Caco-2 (cell line): ENCODE data around the gene SCFD2. TPM values are rescaled to one million over a fixed set of nuclear protein-coding genes. Genes with fewer than 3 reads are reported as not detected.

ENCODE experiments used
- BruUV-seq: library from RNA; stranded (reverse); fragments of 400-500 nt; replicated peaks from 2 replicates; lab custom pipeline; 2021; lab: Mats Ljungman, UMichigan
- CTCF ChIA-PET: fragments of 300-600 bp; sonication (Branson Sonifier 250); formaldehyde crosslinking; loops from one replicate; lab custom pipeline; 2022; ENCODE audit warnings: antibody characterized with exemption; lab: Charles Lee
- POLR2A ChIA-PET: fragments of 300-600 bp; sonication (Branson Sonifier 250); formaldehyde crosslinking; loops from one replicate; lab custom pipeline; 2022; ENCODE audit warnings: antibody characterized with exemption; lab: Charles Lee
- DNase-seq, 2 experiments: peaks; one replicate each; pipeline versions ENCODE4 v3.0.0 to v3.0.0-alpha.2; 2020 to 2022
- H3K27me3 ChIP-seq: replicated peaks from 2 replicates; pipeline ENCODE4 v1.6.0; 2011; ENCODE audit warnings: low read length; ENCODE audit not compliant: control insufficient read depth, insufficient read depth
- H3K36me3 ChIP-seq: 2 replicates; pipeline ENCODE4 v1.5.1; 2011; ENCODE audit warnings: low read length; ENCODE audit not compliant: control insufficient read depth, insufficient read depth
- H3K4me1 ChIP-seq: fragments of 250-450 bp; sonication (Bioruptor Pico); 2 replicates; pipeline ENCODE4 v1.5.1; 2020; ENCODE audit warnings: mild to moderate bottlenecking
- H3K4me3 ChIP-seq: 2 replicates; pipeline ENCODE4 v1.5.1; 2011; ENCODE audit warnings: low read depth, mild to moderate bottlenecking, control low read depth, low read length
- H3K9me3 ChIP-seq: fragments of 250-450 bp; sonication (Bioruptor Pico); 2 replicates; pipeline ENCODE4 v1.5.1; 2020; ENCODE audit warnings: mild to moderate bottlenecking, moderate library complexity
- H3K27ac Mint-ChIP-seq: one replicate; pipeline ENCODE4 v1.8.0; 2022; ENCODE audit warnings: mixed read lengths; ENCODE audit not compliant: unreplicated experiment
- H3K27me3 Mint-ChIP-seq: one replicate; pipeline ENCODE4 v1.8.0; 2022; ENCODE audit warnings: mixed read lengths; ENCODE audit not compliant: insufficient read depth, unreplicated experiment
- H3K36me3 Mint-ChIP-seq: one replicate; pipeline ENCODE4 v1.8.0; 2022; ENCODE audit warnings: mild to moderate bottlenecking, mixed read lengths; ENCODE audit not compliant: insufficient read depth, unreplicated experiment
- H3K4me1 Mint-ChIP-seq: one replicate; pipeline ENCODE4 v1.8.0; 2022; ENCODE audit warnings: low read depth, mixed read lengths; ENCODE audit not compliant: unreplicated experiment
- H3K4me3 Mint-ChIP-seq: one replicate; pipeline ENCODE4 v1.8.0; 2022; ENCODE audit warnings: mild to moderate bottlenecking, moderate library complexity, mixed read lengths; ENCODE audit not compliant: unreplicated experiment
- H3K9me3 Mint-ChIP-seq: one replicate; pipeline ENCODE4 v1.8.0; 2022; ENCODE audit warnings: mixed read lengths; ENCODE audit not compliant: unreplicated experiment
- CTCF ChIP-seq, 2 experiments: fragments of 200-600 bp in 1 of 2; IDR thresholded peaks; 1 replicate in 1 of 2; 2 replicates in 1 of 2; pipeline versions ENCODE4 v1.5.1 to v1.8.0; 2011 to 2022; ENCODE audit warnings: antibody characterized with exemption in 1 of 2, control low read depth in 1 of 2, inconsistent platforms in 1 of 2, low read depth in 1 of 2, low read length in 1 of 2, mild to moderate bottlenecking in 1 of 2, moderate library complexity in 1 of 2; ENCODE audit not compliant: insufficient read depth in 1 of 2, severe bottlenecking in 1 of 2, unreplicated experiment in 1 of 2
- intact Hi-C: fragments of 100-400 bp; cut with micrococcal nuclease; formaldehyde crosslinking; loops from one replicate; pipeline ENCODE4 v1.10.0; 2022; ENCODE audit not compliant: unreplicated experiment
- total RNA-seq: library from RNA; stranded (reverse); gene quantifications from 2 replicates; pipeline ENCODE4 v1.2.3, GENCODE V29; 2022

The SCFD2 gene
- total RNA-seq, 1 experiment from 2014 or later, result 12.2 TPM

- Histone ChIP-seq H3K9me3 (no peaks in the 10 kb centered on the region), H3K27me3 (no peaks in the 10 kb centered on the region), H3K4me3 (no peak overlapping the region), H3K36me3 (no peaks in the 10 kb centered on the region), H3K4me1 (peaks cover 27% of the 10 kb centered on the region)
- Mint-ChIP-seq H3K4me3 (no peak overlapping the region), H3K4me1 (no peaks in the 10 kb centered on the region), H3K9me3 (peaks cover 3% of the 10 kb centered on the region), H3K36me3 (no peaks in the 10 kb centered on the region), H3K27me3 (no peaks in the 10 kb centered on the region), H3K27ac (no peak overlapping the region)
- BruUV-seq, result no TSS peak
- intact Hi-C loops, result no loop called here
- no peak for DNase-seq
- TF ChIP-seq CTCF (IDR thresholded peaks at IDR 0.05; ENCODE audit: insufficient read depth in 1 of 2, low read depth in 1 of 2, low read length in 1 of 2, severe bottlenecking in 1 of 2, unreplicated experiment in 1 of 2), result no peak
- CTCF ChIA-PET, result no interaction called here
- POLR2A ChIA-PET, result no interaction called here
Observed at GRCh38 chr4:53116954-53117353, 248.9 kb downstream of the SCFD2 start.

GRCh38 chr4:53113431-53114225 is 252.2 kb downstream of the SCFD2 start:
- ChIA-PET CTCF (no interaction called here), POLR2A (no interaction called here)
- Histone ChIP-seq H3K4me1 (no peaks in the 10 kb centered on the region; the same call in 1 of the 2 replicates), H3K36me3 (no peaks in the 10 kb centered on the region), H3K9me3 (no peaks in the 10 kb centered on the region), H3K27me3 (no peaks in the 10 kb centered on the region), H3K4me3 (no peak overlapping the region)
- BruUV-seq, result no TSS peak
- no peak for TF ChIP-seq CTCF (IDR thresholded peaks at IDR 0.05; ENCODE audit: insufficient read depth in 1 of 2, low read depth in 1 of 2, low read length in 1 of 2, severe bottlenecking in 1 of 2, unreplicated experiment in 1 of 2)
- Mint-ChIP-seq H3K36me3 (no peaks in the 10 kb centered on the region), H3K4me3 (no peak overlapping the region), H3K27ac (no peak overlapping the region), H3K27me3 (no peaks in the 10 kb centered on the region), H3K4me1 (no peaks in the 10 kb centered on the region), H3K9me3 (peaks cover 9% of the 10 kb centered on the region)
- intact Hi-C loops, result no loop called here
- DNase-seq, result no peak

GRCh38 chr4:53105313-53105712 is 260.5 kb downstream of the SCFD2 start:
- no peak for DNase-seq
- Mint-ChIP-seq H3K4me3 (no peak overlapping the region), H3K27ac (no peak overlapping the region), H3K9me3 (no peaks in the 10 kb centered on the region), H3K36me3 (no peaks in the 10 kb centered on the region), H3K4me1 (peaks cover 9% of the 10 kb centered on the region), H3K27me3 (no peaks in the 10 kb centered on the region)
- no peaks in the 10 kb centered on the region for H3K9me3 ChIP-seq
- H3K27me3 ChIP-seq, result no peaks in the 10 kb centered on the region
- ChIA-PET POLR2A (no interaction called here), CTCF (no interaction called here)
- no TSS peak for BruUV-seq
- H3K4me1 ChIP-seq, result no peaks in the 10 kb centered on the region
- no peak for TF ChIP-seq CTCF (IDR thresholded peaks at IDR 0.05; ENCODE audit: insufficient read depth in 1 of 2, low read depth in 1 of 2, low read length in 1 of 2, severe bottlenecking in 1 of 2, unreplicated experiment in 1 of 2)
- intact Hi-C loops, result no loop called here
- no peak overlapping the region for H3K4me3 ChIP-seq
- no peaks in the 10 kb centered on the region for H3K36me3 ChIP-seq
